Urinary bladder (tissue), 4 donors: ENCODE data around the gene CEP164. TPM values are rescaled to one million over a fixed set of nuclear protein-coding genes. Genes with fewer than 3 reads are reported as not detected.

ENCODE experiments used
- DNase-seq: peaks from one replicate; pipeline ENCODE4 v3.0.0-alpha.2; 2015; ENCODE audit errors: extremely low spot score
- H3K27ac ChIP-seq: one replicate; pipeline ENCODE4 v1.5.1; 2013; ENCODE audit warnings: low read depth, mild to moderate bottlenecking, moderate library complexity
- H3K36me3 ChIP-seq: one replicate; pipeline ENCODE4 v1.6.1; 2013; ENCODE audit warnings: mild to moderate bottlenecking, moderate library complexity; ENCODE audit not compliant: insufficient read depth
- H3K4me1 ChIP-seq: one replicate; pipeline ENCODE4 v1.6.1; 2013; ENCODE audit warnings: mild to moderate bottlenecking, moderate library complexity; ENCODE audit not compliant: insufficient read depth
- H3K4me3 ChIP-seq: one replicate; pipeline ENCODE4 v1.5.1; 2013; ENCODE audit warnings: low read depth, low read length
- WGBS: extraction: QIAGEN DNeasy Blood & Tissue Kit; methylation state at CpG from one replicate; pipeline ENCODE4 v1.1.7; 2013; 5-methylcytosine and 5-hydroxymethylcytosine counted together
- polyA plus RNA-seq: library from polyadenylated mRNA; stranded (reverse); fragments of 200-250 nt; gene quantifications from one replicate; pipeline ENCODE4 v1.2.3, GENCODE V29; 2013
- total RNA-seq: library from RNA; depleted of rRNA; stranded (reverse); fragments of >200 nt; gene quantifications from one replicate; pipeline ENCODE4 v1.2.3, GENCODE V29; 2014
- donor health status: healthy with polysubstance abuse.
- donor health status: healthy.

CEP164 gene
- total and polyA plus RNA-seq, 2 donors: 17.5 to 29.0 TPM

- Histone ChIP-seq H3K27ac (no peak overlapping the region), H3K4me1 (no peaks in the 10 kb centered on the region), H3K36me3 (no peaks in the 10 kb centered on the region), H3K4me3 (no peak overlapping the region)
- DNase-seq: no peak
- 92% methylated on average over 6 of the region's 6 CpGs for WGBS
These were observed 30.8 kb upstream of the CEP164 start for GRCh38 chr11:117296881-117297280.

DNA sequence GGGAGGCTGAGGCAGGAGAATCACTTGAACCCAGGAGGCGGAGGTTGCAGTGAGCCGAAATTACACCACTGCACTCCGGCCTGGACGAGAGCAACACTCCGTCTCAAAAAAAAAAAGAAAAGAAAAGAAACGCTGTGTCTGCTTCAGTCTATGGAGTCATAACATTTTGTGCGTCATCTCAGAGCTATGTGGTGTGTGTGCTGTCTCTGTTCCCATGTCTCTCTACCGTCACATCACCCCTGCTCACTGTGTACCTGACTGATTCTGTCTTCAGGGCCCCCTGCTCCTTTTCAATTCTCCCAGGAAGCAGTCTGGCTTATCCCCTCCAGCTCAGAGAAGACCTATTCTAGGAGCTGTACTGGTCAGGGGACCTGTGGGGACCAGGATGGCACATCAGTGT lies 29.5 kb upstream of the CEP164 start:
- WGBS: 97% methylated on average over 8 of the region's 8 CpGs
- no peaks in the 10 kb centered on the region for H3K36me3 ChIP-seq

GRCh38 chr11:117299351-117300282 lies 28.0 kb upstream of the CEP164 start:
- 57% methylated on average over 12 of the region's 12 CpGs for WGBS
- H3K4me1 ChIP-seq: no peaks in the 10 kb centered on the region
- no peak overlapping the region for H3K4me3 ChIP-seq
- DNase-seq: no peak
- no peak overlapping the region for H3K27ac ChIP-seq
- no peaks in the 10 kb centered on the region for H3K36me3 ChIP-seq

More for the DNA sequence above, 29.5 kb upstream of the CEP164 start:
- no peak for DNase-seq
- H3K27ac ChIP-seq: no peak overlapping the region
- no peak overlapping the region for H3K4me3 ChIP-seq
- no peaks in the 10 kb centered on the region for H3K4me1 ChIP-seq

DNA sequence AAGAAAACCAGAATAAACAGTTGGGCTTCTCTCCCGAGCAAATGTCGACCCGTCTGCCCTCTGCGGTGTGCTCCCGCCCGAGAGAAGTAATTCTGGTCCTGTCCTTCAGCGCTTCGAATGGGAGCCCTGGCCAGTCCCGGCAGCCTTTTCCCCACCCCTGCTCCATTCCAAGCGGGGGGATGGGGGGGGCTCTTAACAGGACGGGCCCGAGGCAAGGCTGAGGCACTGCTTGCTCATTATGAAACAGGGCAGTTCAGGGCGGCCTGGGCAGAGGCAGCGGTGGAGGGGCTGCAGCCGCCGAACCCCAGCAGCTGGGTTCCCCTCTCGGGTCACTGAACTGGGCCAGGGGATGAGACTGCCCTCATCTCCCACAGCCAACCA lies 27.4 kb upstream of the CEP164 start:
- no peak overlapping the region for H3K27ac ChIP-seq
- no peak overlapping the region for H3K4me3 ChIP-seq
- peak; percentile 32 for DNase-seq
- H3K36me3 ChIP-seq: no peaks in the 10 kb centered on the region
- WGBS: 23% methylated on average over 17 of the region's 17 CpGs
- H3K4me1 ChIP-seq: no peaks in the 10 kb centered on the region

GRCh38 chr11:117300773-117301172 lies 26.9 kb upstream of the CEP164 start:
- no peaks in the 10 kb centered on the region for H3K4me1 ChIP-seq
- no peak overlapping the region for H3K4me3 ChIP-seq
- no peaks in the 10 kb centered on the region for H3K36me3 ChIP-seq
- no peak overlapping the region for H3K27ac ChIP-seq
- no peak for DNase-seq
- 67% methylated on average over 5 of the region's 5 CpGs for WGBS

GRCh38 chr11:117302228-117302627 lies 25.4 kb upstream of the CEP164 start:
- H3K4me3 ChIP-seq: no peak overlapping the region
- H3K27ac ChIP-seq: no peak overlapping the region
- H3K4me1 ChIP-seq: no peaks in the 10 kb centered on the region
- WGBS: 88% methylated on average over 7 of the region's 7 CpGs
- no peaks in the 10 kb centered on the region for H3K36me3 ChIP-seq
- DNase-seq: no peak

DNA sequence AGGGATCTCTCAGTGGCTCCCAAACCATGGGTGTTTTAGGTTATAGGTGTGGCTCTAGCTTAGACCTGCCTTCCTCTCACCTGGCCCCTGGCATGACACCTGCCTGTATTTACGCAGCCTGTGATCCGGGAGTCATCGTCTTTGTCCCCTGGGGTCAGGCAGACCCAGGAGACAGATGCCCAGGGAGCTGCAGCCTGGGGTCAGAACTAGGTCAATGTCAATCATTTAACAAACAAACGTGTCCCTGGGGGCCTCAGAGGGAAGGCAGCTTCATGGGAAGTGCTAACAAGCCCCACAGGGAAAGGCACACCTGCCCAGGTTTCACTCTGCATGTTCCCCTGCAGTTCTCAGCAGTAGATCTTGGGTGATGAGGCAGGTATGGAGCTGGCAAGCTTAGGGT lies 24.6 kb upstream of the CEP164 start:
- H3K36me3 ChIP-seq: no peaks in the 10 kb centered on the region
- DNase-seq: no peak
- H3K27ac ChIP-seq: no peak overlapping the region
- WGBS: 71% methylated on average over 4 of the region's 4 CpGs
- no peaks in the 10 kb centered on the region for H3K4me1 ChIP-seq
- H3K4me3 ChIP-seq: no peak overlapping the region

- DNase-seq: no peak
- WGBS: 84% methylated on average over 5 of the region's 5 CpGs
- no peaks in the 10 kb centered on the region for H3K4me1 ChIP-seq
- H3K36me3 ChIP-seq: no peaks in the 10 kb centered on the region
- no peak overlapping the region for H3K27ac ChIP-seq
- no peak overlapping the region for H3K4me3 ChIP-seq
These were observed 23.9 kb upstream of the CEP164 start for GRCh38 chr11:117303646-117304315.

- 95% methylated on average over 3 of the region's 3 CpGs for WGBS
These were observed 22.5 kb upstream of the CEP164 start for GRCh38 chr11:117305145-117305544.

GRCh38 chr11:117309310-117309709 lies 18.3 kb upstream of the CEP164 start:
- H3K4me1 ChIP-seq: no peaks in the 10 kb centered on the region
- no peak for DNase-seq
- H3K27ac ChIP-seq: no peak overlapping the region
- 87% methylated on average over 7 of the region's 7 CpGs for WGBS
- no peak overlapping the region for H3K4me3 ChIP-seq
- no peaks in the 10 kb centered on the region for H3K36me3 ChIP-seq

More at GRCh38 chr11:117305145-117305544, 22.5 kb upstream of the CEP164 start:
- no peak for DNase-seq
- no peaks in the 10 kb centered on the region for H3K4me1 ChIP-seq
- H3K36me3 ChIP-seq: no peaks in the 10 kb centered on the region
- H3K4me3 ChIP-seq: no peak overlapping the region
- H3K27ac ChIP-seq: no peak overlapping the region

DNA sequence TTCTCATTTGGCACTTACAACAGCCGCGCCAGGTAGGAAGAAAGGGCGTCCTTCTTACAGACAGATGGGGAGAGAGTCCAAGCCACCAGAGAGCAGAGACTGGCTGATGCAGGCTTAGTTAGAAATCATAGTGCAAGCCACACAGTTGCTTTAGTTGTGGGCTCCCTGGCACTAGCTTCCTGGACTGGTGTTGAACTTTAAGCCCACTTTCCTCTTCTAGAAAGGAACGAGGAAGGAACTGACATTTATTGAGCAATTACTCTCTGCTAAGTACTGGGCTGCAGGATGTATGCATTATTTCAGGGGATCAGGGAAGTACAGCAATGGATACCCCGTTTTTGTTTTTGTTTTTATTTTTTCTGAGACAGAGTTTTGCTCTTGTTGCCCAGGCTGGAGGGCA lies 14.6 kb upstream of the CEP164 start:
- WGBS: 79% methylated on average over 5 of the region's 5 CpGs
- Histone ChIP-seq H3K4me3 (no peak overlapping the region), H3K4me1 (no peaks in the 10 kb centered on the region), H3K27ac (no peak overlapping the region), H3K36me3 (no peaks in the 10 kb centered on the region)
- DNase-seq: no peak

DNA sequence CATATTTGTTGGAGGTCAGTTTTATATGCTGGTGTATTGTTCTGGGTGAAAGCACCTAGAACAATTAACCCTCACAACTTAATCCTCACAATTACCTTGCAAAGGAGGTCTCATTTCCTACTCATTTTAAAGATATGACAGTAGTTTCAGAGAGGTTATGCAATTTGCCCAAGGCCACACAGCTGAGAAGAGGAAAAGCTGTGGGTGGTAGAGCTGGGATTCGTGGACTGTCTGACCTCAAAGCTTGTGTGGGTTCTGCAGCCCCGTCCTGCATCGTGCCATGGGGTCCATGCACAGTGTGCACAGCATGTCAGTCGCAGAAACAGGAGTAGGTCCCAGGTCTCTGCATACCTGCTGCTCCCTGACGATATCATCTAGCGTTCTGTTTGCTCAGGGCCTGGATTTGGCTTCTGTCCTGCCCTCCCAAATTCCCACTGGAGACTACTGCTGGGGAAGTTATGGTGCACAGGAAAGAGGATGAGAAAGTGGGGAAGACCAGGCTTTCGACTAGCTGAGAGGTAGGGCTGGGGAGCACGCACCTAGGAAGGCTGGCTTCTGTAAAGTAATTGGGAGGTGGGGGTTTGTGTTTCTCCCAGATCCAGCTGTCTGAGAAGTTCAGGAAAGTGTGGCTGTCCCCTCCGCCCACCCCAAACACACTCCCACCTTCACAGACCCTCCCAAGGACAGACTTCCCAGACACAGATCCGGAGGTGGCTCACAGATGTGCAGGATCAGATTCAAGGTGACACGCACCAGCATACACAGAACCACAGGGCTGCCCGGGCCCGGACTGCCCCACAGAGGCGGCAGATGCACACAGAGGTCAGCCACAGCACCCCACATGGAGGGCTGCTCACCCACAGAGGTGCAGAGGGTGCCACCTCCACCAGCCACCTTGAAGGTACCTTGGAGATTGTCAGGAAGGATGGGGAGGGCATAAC lies 13.6 kb upstream of the CEP164 start:
- WGBS: 79% methylated on average over 14 of the region's 14 CpGs
- no peaks in the 10 kb centered on the region for H3K4me1 ChIP-seq
- no peak for DNase-seq
- no peak overlapping the region for H3K27ac ChIP-seq
- H3K36me3 ChIP-seq: no peaks in the 10 kb centered on the region
- no peak overlapping the region for H3K4me3 ChIP-seq

DNA sequence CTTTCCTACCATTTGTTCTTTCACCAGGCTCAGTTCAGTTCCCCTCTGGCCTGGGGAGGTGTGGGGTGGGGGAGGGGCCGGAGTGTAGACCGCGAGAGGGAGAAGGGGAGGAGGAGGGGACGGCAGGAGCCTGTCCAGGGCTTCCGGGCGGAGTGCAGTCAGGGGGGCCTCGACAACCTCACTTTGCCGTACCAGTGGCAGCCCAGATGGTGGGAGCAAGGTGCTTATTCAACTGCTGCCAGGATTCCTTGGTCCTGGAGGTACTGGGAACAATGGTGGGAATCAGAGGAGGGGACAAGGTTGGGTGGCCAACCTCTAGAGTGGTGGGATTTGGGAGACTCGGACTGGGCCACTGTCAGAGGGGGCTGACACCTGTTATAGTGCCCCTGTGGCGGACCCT lies 12.8 kb upstream of the CEP164 start:
- 16% methylated on average over 10 of the region's 10 CpGs for WGBS
- no peak for DNase-seq
- H3K4me1 ChIP-seq: no peaks in the 10 kb centered on the region
- H3K27ac ChIP-seq: no peak overlapping the region
- H3K36me3 ChIP-seq: no peaks in the 10 kb centered on the region
- peak overlapping the region; percentile 98 for H3K4me3 ChIP-seq
